Liver (tissue), 9 donors: Measurements from ENCODE around the gene LSAMP. TPM values are rescaled to one million over a fixed set of nuclear protein-coding genes. Genes with fewer than 3 reads are reported as not detected.

Source experiments
- DNase-seq: peaks from one replicate; pipeline ENCODE4 v3.0.0-alpha.2; 2017; ENCODE audit warnings: low spot score
- H3K27ac ChIP-seq, 2 donors: one replicate each; pipeline ENCODE4 v1.7.0; 2013; ENCODE audit warnings: inconsistent platforms in 2 of 2, low read length in 2 of 2, control low read depth in 1 of 2, low read depth in 1 of 2, mild to moderate bottlenecking in 1 of 2
- H3K27me3 ChIP-seq, 4 donors: one replicate each; pipeline versions ENCODE4 v1.6.1 to v1.7.0; 2013; ENCODE audit warnings: low read length in 3 of 4, inconsistent platforms in 1 of 4, mild to moderate bottlenecking in 1 of 4, moderate library complexity in 1 of 4; ENCODE audit not compliant: control insufficient read depth in 4 of 4, insufficient read depth in 4 of 4
- H3K36me3 ChIP-seq, 4 donors: one replicate each; pipeline versions ENCODE4 v1.6.1 to v1.7.0; 2013; ENCODE audit warnings: low read length in 3 of 4, mild to moderate bottlenecking in 3 of 4, low read depth in 1 of 4, moderate library complexity in 1 of 4; ENCODE audit not compliant: control insufficient read depth in 4 of 4, insufficient read depth in 3 of 4
- H3K4me1 ChIP-seq, 4 donors: one replicate each; pipeline versions ENCODE4 v1.6.1 to v1.7.0; 2013; ENCODE audit warnings: low read length in 3 of 4, mild to moderate bottlenecking in 3 of 4, moderate library complexity in 1 of 4; ENCODE audit not compliant: control insufficient read depth in 4 of 4, insufficient read depth in 4 of 4
- H3K4me3 ChIP-seq, 3 donors: one replicate each; pipeline versions ENCODE4 v1.6.1 to v1.7.0; 2013; ENCODE audit warnings: low read length in 3 of 3, control low read depth in 1 of 3, low read depth in 1 of 3, mild to moderate bottlenecking in 1 of 3
- H3K9ac ChIP-seq, 2 donors: one replicate each; pipeline ENCODE4 v1.7.0; 2013; ENCODE audit warnings: low read length in 2 of 2, mild to moderate bottlenecking in 2 of 2, moderate library complexity in 2 of 2, control low read depth in 1 of 2, low read depth in 1 of 2
- H3K9me3 ChIP-seq, 4 donors: one replicate each; pipeline versions ENCODE4 v1.6.1 to v1.7.0; 2013; ENCODE audit warnings: low read length in 3 of 4; ENCODE audit not compliant: control insufficient read depth in 4 of 4
- CTCF ChIP-seq: fragments of 150-350 bp; IDR thresholded peaks from 2 replicates; pipeline ENCODE4 v1.5.1; 2017; ENCODE audit warnings: improper control_type of control experiment, low read depth, low read length; ENCODE audit not compliant: missing input control
- EGR1 ChIP-seq, 2 donors: IDR thresholded peaks; 2 replicates each; pipeline ENCODE4 v1.6.1; 2016 to 2018; ENCODE audit warnings: antibody characterized with exemption in 2 of 2, low read depth in 2 of 2
- FOXA1 ChIP-seq: IDR thresholded peaks from 2 replicates; pipeline ENCODE4 v1.6.1; 2016; ENCODE audit warnings: antibody characterized with exemption
- FOXA2 ChIP-seq: IDR thresholded peaks from 2 replicates; pipeline ENCODE4 v1.6.1; 2016; ENCODE audit warnings: antibody characterized with exemption
- GABPA ChIP-seq, 2 donors: IDR thresholded peaks in 1 of 2; conservative IDR thresholded peaks in 1 of 2; 2 replicates each; pipeline ENCODE4 v1.6.1; 2016; ENCODE audit warnings: antibody characterized with exemption in 2 of 2, mild to moderate bottlenecking in 1 of 2, moderate library complexity in 1 of 2
- HNF4A ChIP-seq, 2 donors: conservative IDR thresholded peaks; 2 replicates each; pipeline ENCODE4 v1.6.1; 2016; ENCODE audit warnings: antibody characterized with exemption in 2 of 2, mild to moderate bottlenecking in 2 of 2
- HNF4G ChIP-seq: IDR thresholded peaks from 2 replicates; pipeline ENCODE4 v1.6.1; 2016; ENCODE audit warnings: antibody characterized with exemption
- JUND ChIP-seq, 2 donors: IDR thresholded peaks; 2 replicates each; pipeline ENCODE4 v1.6.1; 2016; ENCODE audit warnings: antibody characterized with exemption in 2 of 2
- MAX ChIP-seq: IDR thresholded peaks from 2 replicates; pipeline ENCODE4 v1.6.1; 2016; ENCODE audit warnings: antibody characterized with exemption
- RAD21 ChIP-seq, 2 donors: IDR thresholded peaks; 2 replicates each; pipeline ENCODE4 v1.6.1; 2016; ENCODE audit warnings: antibody characterized with exemption in 2 of 2, mild to moderate bottlenecking in 2 of 2
- RXRA ChIP-seq, 2 donors: IDR thresholded peaks; 2 replicates each; pipeline ENCODE4 v1.6.1; 2017 to 2018; ENCODE audit warnings: antibody characterized with exemption in 2 of 2, mild to moderate bottlenecking in 1 of 2
- SP1 ChIP-seq: IDR thresholded peaks from 2 replicates; pipeline ENCODE4 v1.6.1; 2018; ENCODE audit warnings: antibody characterized with exemption, mild to moderate bottlenecking
- YY1 ChIP-seq: IDR thresholded peaks from 2 replicates; pipeline ENCODE4 v1.6.1; 2016; ENCODE audit warnings: antibody characterized with exemption, mild to moderate bottlenecking
- WGBS: extraction: QIAGEN DNeasy Blood & Tissue Kit; methylation state at CpG from one replicate; pipeline ENCODE4 v1.1.7; 2013; 5-methylcytosine and 5-hydroxymethylcytosine counted together
- polyA plus RNA-seq, 2 donors: library from polyadenylated mRNA; stranded (reverse) in 1 of 2; unstranded in 1 of 2; fragments of 200-250 nt in 1 of 2; fragments of >200 nt in 1 of 2; fragmentation: Nextera tagmentation in 1 of 2; extraction: Ambion mirVana in 1 of 2; gene quantifications; one replicate each; pipeline versions ENCODE4 v1.2.1 to v1.2.3, GENCODE V29; 2013 to 2015
- total RNA-seq, 2 donors: library from RNA; depleted of rRNA; stranded (reverse); fragments of >200 nt; gene quantifications; one replicate each; pipeline ENCODE4 v1.2.3, GENCODE V29; 2014
- TF ChIP-seq, protein P1 (sequence below): IDR thresholded peaks from 2 replicates; pipeline ENCODE4 v1.6.1; 2016; ENCODE audit warnings: antibody characterized with exemption, mild to moderate bottlenecking
- TF ChIP-seq, protein P2 (sequence below): IDR thresholded peaks from 2 replicates; pipeline ENCODE4 v1.6.1; 2016; ENCODE audit warnings: antibody characterized with exemption
- donor health status: healthy.
- donor health status: healthy.
- donor health status: healthy.
- donor health status: healthy.
- donor health status: healthy.

The LSAMP gene
- total and polyA plus RNA-seq, 4 donors, result 0.01 to 0.17 (median 0.06) TPM

- TF ChIP-seq RAD21 (IDR thresholded peaks at IDR 0.05) (no peak), HNF4A (conservative IDR thresholded peaks at IDR 0.05) (no peak), MAX (no peak), GABPA (IDR thresholded peaks at IDR 0.05 in 1 of 2, conservative IDR thresholded peaks at IDR 0.05 in 1 of 2) (no peak), FOXA2 (no peak), JUND (IDR thresholded peaks at IDR 0.05) (no peak), EGR1 (IDR thresholded peaks at IDR 0.05; ENCODE audit: low read depth in 2 of 2) (no peak), HNF4G (no peak), SP1 (no peak)
Measured at GRCh38 chr3:116473602-116474001, 28.3 kb upstream of the LSAMP start.

DNA sequence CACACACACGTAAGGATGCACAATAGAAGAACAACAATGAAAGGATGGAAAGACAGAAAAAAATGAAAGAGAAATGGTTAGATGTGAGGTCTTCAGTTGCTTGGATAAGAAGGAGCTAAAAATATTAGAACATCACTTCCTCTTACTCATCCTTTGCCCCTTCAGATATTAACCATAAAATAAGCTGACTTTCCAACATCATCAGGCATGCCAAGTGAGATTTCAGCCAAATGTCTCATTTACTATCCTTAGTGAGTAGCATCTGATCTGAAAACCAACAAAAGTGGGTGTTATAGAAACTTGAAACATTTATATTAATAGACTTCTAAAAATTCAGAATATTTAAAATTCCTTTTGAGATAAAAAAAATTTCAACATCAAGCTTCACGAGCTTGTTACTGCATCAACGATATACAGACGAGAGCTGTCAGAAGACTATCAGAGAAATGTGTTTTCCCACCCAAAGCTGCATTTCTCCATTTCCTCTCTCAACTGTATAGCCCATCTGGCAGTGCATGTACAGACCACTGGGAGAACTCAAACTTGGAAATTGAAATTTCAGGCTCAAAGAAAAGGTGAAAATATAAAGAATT, 25.4 kb upstream of the LSAMP start:
- no peaks in the 10 kb centered on the region for H3K9me3 ChIP-seq
- H3K27me3 ChIP-seq, result peaks cover 0 to 5% (median 0%) of the 10 kb centered on the region in 4 donors
- no peak overlapping the region for H3K9ac ChIP-seq
- no peak overlapping the region for H3K4me3 ChIP-seq
- WGBS, result 62% methylated on average over 4 of the region's 4 CpGs
- DNase-seq, result no peak
- TF ChIP-seq YY1 (no peak), SP1 (no peak), CTCF (no peak), HNF4A (conservative IDR thresholded peaks at IDR 0.05) (no peak), HNF4G (no peak), FOXA1 (no peak), EGR1 (IDR thresholded peaks at IDR 0.05; ENCODE audit: low read depth in 2 of 2) (no peak), RXRA (IDR thresholded peaks at IDR 0.05) (no peak), FOXA2 (no peak)
- TF ChIP-seq, protein P1, sequence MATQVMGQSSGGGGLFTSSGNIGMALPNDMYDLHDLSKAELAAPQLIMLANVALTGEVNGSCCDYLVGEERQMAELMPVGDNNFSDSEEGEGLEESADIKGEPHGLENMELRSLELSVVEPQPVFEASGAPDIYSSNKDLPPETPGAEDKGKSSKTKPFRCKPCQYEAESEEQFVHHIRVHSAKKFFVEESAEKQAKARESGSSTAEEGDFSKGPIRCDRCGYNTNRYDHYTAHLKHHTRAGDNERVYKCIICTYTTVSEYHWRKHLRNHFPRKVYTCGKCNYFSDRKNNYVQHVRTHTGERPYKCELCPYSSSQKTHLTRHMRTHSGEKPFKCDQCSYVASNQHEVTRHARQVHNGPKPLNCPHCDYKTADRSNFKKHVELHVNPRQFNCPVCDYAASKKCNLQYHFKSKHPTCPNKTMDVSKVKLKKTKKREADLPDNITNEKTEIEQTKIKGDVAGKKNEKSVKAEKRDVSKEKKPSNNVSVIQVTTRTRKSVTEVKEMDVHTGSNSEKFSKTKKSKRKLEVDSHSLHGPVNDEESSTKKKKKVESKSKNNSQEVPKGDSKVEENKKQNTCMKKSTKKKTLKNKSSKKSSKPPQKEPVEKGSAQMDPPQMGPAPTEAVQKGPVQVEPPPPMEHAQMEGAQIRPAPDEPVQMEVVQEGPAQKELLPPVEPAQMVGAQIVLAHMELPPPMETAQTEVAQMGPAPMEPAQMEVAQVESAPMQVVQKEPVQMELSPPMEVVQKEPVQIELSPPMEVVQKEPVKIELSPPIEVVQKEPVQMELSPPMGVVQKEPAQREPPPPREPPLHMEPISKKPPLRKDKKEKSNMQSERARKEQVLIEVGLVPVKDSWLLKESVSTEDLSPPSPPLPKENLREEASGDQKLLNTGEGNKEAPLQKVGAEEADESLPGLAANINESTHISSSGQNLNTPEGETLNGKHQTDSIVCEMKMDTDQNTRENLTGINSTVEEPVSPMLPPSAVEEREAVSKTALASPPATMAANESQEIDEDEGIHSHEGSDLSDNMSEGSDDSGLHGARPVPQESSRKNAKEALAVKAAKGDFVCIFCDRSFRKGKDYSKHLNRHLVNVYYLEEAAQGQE, result no peak
- TF ChIP-seq, protein P2, sequence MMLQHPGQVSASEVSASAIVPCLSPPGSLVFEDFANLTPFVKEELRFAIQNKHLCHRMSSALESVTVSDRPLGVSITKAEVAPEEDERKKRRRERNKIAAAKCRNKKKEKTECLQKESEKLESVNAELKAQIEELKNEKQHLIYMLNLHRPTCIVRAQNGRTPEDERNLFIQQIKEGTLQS, result no peak
- H3K4me1 ChIP-seq, result no peaks in the 10 kb centered on the region
- no peak overlapping the region for H3K27ac ChIP-seq
- H3K36me3 ChIP-seq, result no peaks in the 10 kb centered on the region

More at GRCh38 chr3:116473602-116474001, 28.3 kb upstream of the LSAMP start:
- Histone ChIP-seq H3K27ac (no peak overlapping the region), H3K4me3 (no peak overlapping the region), H3K4me1 (no peaks in the 10 kb centered on the region), H3K9ac (no peak overlapping the region), H3K36me3 (no peaks in the 10 kb centered on the region), H3K27me3 (peaks cover 0 to 5% (median 0%) of the 10 kb centered on the region in 4 donors), H3K9me3 (peaks cover 0 to under 1% (median 0%) of the 10 kb centered on the region in 4 donors)
- no peak for DNase-seq
